Measurements from ENCODE around the gene PTPN20. TPM values are rescaled to one million over a fixed set of nuclear protein-coding genes. Genes with fewer than 3 reads are reported as not detected.

PTPN20 gene
- total and polyA plus RNA-seq, 2 donors from 2014 or later = 1.9 to 2.6 TPM

GRCh38 chr10:47013507-47014154 is 102.4 kb downstream of the PTPN20 start:
- H3K9ac ChIP-seq (ENCODE audit: low read length in 3 of 3) = no peak overlapping the region
- no peak overlapping the region for H3K27ac ChIP-seq (ENCODE audit: low read depth in 2 of 2, low read length in 2 of 2)
- DNase-seq = no peak
- intact Hi-C loops (cut with DNase I) = no loop called here
- no peaks in the 10 kb centered on the region for H3K36me3 ChIP-seq (ENCODE audit: control insufficient read depth in 2 of 3, insufficient read depth in 3 of 3, low read length in 3 of 3)
- H3K9me3 ChIP-seq (ENCODE audit: control insufficient read depth in 2 of 3, insufficient read depth in 1 of 3, low read length in 3 of 3) = no peaks in the 10 kb centered on the region
- no peaks in the 10 kb centered on the region for H3K4me1 ChIP-seq (ENCODE audit: control insufficient read depth in 2 of 3, insufficient read depth in 2 of 3, low read depth in 1 of 3, low read length in 3 of 3)
- TF ChIP-seq, protein P1, sequence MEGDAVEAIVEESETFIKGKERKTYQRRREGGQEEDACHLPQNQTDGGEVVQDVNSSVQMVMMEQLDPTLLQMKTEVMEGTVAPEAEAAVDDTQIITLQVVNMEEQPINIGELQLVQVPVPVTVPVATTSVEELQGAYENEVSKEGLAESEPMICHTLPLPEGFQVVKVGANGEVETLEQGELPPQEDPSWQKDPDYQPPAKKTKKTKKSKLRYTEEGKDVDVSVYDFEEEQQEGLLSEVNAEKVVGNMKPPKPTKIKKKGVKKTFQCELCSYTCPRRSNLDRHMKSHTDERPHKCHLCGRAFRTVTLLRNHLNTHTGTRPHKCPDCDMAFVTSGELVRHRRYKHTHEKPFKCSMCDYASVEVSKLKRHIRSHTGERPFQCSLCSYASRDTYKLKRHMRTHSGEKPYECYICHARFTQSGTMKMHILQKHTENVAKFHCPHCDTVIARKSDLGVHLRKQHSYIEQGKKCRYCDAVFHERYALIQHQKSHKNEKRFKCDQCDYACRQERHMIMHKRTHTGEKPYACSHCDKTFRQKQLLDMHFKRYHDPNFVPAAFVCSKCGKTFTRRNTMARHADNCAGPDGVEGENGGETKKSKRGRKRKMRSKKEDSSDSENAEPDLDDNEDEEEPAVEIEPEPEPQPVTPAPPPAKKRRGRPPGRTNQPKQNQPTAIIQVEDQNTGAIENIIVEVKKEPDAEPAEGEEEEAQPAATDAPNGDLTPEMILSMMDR (IDR thresholded peaks at IDR 0.05; ENCODE audit: borderline replicate concordance, extremely low read depth, insufficient read depth) = no peak
- no peaks in the 10 kb centered on the region for H3K27me3 ChIP-seq (ENCODE audit: control insufficient read depth, insufficient read depth, low read length)
- no peak for FAIRE-seq
- H3K4me3 ChIP-seq (ENCODE audit: low read length in 3 of 3) = no peak overlapping the region

GRCh38 chr10:47015404-47015803 is 104.2 kb downstream of the PTPN20 start:
- FAIRE-seq (no peak), DNase-seq (no peak)
- H3K36me3 ChIP-seq (ENCODE audit: control insufficient read depth in 2 of 3, insufficient read depth in 3 of 3, low read length in 3 of 3) = no peaks in the 10 kb centered on the region
- no peaks in the 10 kb centered on the region for H3K9me3 ChIP-seq (ENCODE audit: control insufficient read depth in 2 of 3, insufficient read depth in 1 of 3, low read length in 3 of 3)
- intact Hi-C loops (cut with DNase I) = no loop called here
- no peak overlapping the region for H3K9ac ChIP-seq (ENCODE audit: low read length in 3 of 3)
- TF ChIP-seq, protein P1 (IDR thresholded peaks at IDR 0.05; ENCODE audit: borderline replicate concordance, extremely low read depth, insufficient read depth) = no peak
- no peak overlapping the region for H3K4me3 ChIP-seq (ENCODE audit: low read length in 3 of 3)
- no peak overlapping the region for H3K27ac ChIP-seq (ENCODE audit: low read depth in 2 of 2, low read length in 2 of 2)
- H3K4me1 ChIP-seq (ENCODE audit: control insufficient read depth in 2 of 3, insufficient read depth in 2 of 3, low read depth in 1 of 3, low read length in 3 of 3) = no peaks in the 10 kb centered on the region
- no peaks in the 10 kb centered on the region for H3K27me3 ChIP-seq (ENCODE audit: control insufficient read depth, insufficient read depth, low read length)

DNA sequence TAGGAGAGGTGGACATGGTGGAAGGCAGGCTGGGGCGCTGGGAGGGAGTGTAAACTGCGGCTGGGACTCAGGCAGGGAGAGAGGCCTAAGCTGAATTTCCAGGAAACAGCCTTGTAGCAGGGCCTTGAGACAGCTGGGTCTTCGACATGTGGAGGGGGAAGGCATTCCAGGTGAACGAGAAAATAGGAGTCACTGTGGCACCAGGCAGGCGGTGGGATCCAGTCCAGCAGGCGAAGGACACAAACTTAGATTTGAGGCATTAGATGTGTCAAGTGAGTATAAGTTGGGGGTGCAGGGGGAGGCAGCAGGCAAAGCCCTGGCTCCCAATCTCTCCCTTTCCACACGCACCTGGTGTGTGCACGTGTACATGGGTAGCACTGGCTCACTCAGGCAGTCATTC is 105.3 kb downstream of the PTPN20 start:
- Histone ChIP-seq H3K9ac (ENCODE audit: low read length in 3 of 3) (no peak overlapping the region), H3K9me3 (ENCODE audit: control insufficient read depth in 2 of 3, insufficient read depth in 1 of 3, low read length in 3 of 3) (no peaks in the 10 kb centered on the region), H3K36me3 (ENCODE audit: control insufficient read depth in 2 of 3, insufficient read depth in 3 of 3, low read length in 3 of 3) (no peaks in the 10 kb centered on the region), H3K4me1 (ENCODE audit: control insufficient read depth in 2 of 3, insufficient read depth in 2 of 3, low read depth in 1 of 3, low read length in 3 of 3) (no peaks in the 10 kb centered on the region), H3K4me3 (ENCODE audit: low read length in 3 of 3) (no peak overlapping the region), H3K27me3 (ENCODE audit: control insufficient read depth, insufficient read depth, low read length) (no peaks in the 10 kb centered on the region), H3K27ac (ENCODE audit: low read depth in 2 of 2, low read length in 2 of 2) (no peak overlapping the region)
- no peak for DNase-seq
- TF ChIP-seq, protein P1 (IDR thresholded peaks at IDR 0.05; ENCODE audit: borderline replicate concordance, extremely low read depth, insufficient read depth) = no peak
- intact Hi-C loops (cut with DNase I) = no loop called here
- FAIRE-seq = no peak

Measured in kidney (tissue), 14 donors.